NCI-H69 (cell line): Measurements from ENCODE around the gene LSG1.
A peak's percentile ranks its signal among the peaks of the same experiment; 100 is the strongest.
"Not testable (repeated sequence)": the region's sequence is repeated elsewhere in the genome, so short reads cannot be mapped to it uniquely, and the experiment has no call there.

Experiments
- DNase-seq: peaks from one replicate; lab custom pipeline; 2025; lab: John Stamatoyannopoulos, UW

Gene LSG1

DNA sequence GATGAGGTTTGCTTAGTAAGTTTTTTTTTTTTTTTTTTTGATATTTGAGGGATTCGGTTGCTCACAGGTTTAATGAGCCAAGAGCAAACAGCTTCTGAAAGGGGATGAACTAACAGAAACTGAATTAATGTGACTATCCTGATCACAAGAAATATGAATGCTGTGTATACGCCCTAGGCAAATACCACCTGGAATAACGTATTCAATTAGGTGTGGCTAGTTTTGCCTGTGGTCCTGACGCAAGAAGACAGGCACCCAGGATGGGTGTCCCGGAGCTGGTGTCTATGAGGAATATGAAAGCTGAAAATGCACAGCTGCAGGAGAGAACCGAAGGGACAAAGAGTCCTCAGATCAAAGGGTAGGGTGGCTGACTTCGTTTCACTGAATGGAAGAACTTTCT, 14.6 kb downstream of the LSG1 start:
- DNase-seq, result peak; percentile 73

DNA sequence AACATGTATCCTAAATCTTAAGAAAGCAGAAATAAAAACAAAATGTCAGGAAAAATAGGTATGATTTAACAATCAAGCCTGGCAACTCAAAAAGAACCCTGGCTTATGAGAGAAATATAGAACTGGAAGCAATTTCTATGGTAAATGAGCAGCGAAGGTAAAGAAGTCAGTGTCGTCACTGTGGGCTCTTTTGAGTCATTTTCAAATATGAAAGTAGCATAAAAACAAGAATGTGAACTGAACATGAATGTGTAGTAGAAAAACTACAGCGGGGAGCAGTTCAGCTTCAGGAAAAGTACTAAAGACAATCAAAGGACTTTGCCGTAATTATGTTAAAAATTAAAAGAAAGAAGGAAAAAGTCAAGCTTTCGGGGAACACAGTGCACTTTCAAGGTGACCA, 17.5 kb downstream of the LSG1 start:
- DNase-seq, result no peak

DNA sequence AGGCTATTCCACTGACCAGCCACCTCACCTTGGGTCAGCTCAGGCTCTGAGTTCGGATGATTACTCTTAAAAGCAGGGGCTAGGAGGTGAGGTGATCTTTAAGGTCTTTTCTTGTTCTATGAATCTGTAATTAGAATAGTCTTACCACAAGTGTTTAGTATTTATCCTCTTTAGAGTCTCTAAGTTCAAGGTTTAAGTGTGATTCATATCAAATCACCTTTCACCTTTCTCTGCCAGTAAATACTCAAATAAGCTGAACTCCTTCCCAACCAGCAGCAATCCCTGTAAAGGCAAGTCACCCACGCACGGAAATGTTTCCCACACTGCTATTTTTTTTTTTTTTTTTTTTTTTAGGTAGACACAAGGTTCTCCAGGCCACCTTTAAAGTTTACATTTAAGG, 24.2 kb downstream of the LSG1 start:
- DNase-seq, result no peak

DNA sequence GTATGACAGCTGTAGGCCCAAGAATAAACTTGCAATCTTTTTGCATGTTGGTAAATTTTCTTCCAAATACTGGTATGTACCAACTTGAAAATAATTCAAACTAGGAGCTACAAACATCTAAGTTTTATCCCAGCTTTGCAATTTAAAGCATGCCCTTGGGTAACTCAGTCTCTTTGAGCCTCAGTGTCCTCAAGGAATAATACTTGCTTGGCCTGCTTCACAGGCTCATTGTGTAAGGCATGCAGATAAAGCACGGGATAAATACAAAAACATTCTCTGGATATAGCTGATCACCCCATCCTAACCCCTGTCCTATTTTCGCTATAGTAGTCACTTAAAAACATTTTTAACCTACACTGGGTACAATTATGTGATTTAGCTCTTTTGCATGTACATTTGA, 29.2 kb downstream of the LSG1 start:
- no peak for DNase-seq

DNA sequence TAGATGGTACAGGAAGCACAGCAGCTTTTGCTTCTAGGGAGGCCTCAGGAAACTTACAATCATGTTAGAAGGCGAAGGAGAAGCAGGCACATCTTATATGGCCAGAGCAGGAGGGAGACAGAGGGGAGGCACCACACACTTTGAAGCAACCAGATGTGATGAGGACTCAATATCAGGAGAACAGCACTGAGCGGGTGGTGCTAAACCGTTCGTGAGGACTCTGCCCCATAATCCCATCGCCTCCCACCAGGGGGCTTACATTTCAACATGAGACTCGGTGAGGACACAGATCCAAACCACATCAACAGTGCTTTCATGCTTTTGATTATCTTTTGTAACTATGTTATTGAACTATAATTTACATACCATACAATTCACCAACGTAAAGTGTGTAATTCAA, 31.2 kb downstream of the LSG1 start:
- DNase-seq, result peak; percentile 29

DNA sequence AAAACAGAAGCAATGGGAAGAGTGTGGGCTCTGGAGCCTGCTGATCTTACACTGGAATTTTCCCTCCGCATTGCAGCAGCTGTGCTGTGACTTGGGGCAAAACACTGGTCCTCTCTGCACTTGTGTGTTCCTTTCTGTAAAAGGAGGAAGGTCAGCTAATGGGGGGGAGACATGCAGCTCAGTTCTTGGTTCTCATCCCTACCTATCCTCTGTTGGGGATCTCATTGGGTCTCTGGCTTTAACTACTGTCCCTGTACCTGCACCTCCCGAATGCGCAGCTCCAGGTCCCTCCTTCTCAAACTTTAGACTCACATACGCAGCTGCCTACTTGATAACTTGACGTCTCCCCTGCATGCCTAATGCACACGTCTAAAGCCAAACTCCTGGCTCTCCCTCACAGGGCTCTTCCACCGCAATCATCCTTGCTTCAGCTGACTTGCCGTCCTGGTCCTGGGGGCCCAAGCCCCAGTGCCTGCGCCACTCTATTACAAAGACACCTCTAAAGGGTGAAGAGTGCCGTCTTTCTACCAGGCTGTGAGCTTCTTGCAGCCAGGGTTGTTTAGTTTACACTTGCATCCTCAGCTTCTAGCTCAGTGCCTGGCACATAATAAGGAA, 32.9 kb downstream of the LSG1 start:
- no peak for DNase-seq

DNA sequence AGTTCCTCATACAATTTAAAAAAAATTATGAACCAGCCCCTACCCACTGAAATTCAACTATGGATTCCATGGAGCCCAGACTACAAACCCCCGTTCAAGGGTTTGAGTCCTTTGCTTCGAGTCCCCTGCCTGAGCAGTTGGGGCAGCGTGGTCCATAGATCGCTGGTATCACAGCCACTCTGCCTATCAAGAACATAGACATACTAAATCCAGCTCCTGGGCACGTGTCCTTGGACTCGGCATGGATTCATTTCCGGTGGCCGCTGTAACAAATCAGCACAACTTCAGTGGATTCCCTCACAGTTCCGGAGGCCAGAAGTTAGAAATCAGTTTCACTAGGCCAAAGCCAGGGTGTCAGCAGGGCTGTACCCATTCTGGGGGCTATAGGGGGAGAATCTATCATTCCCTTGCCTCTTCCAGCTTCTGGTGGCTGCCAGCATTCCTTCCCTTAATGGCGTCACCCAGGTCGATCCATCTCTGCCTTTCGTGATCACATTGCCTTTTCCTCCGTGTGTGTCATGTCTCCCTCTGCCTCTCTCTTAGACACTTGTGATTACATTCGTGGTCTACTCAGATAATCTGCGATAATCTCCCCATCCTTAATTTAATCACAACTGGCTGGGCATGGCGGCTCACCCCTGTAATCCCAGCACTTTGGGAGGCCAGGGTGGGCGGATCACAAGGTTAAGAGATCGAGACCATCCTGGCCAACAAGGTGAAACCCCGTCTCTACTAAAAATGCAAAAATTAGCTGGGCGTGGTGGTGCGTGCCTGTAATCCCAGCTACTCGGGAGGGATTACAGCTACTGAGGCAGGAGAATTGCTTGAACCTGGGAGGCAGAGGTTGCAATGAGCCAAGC, 34.2 kb downstream of the LSG1 start:
- DNase-seq, result no peak

DNA sequence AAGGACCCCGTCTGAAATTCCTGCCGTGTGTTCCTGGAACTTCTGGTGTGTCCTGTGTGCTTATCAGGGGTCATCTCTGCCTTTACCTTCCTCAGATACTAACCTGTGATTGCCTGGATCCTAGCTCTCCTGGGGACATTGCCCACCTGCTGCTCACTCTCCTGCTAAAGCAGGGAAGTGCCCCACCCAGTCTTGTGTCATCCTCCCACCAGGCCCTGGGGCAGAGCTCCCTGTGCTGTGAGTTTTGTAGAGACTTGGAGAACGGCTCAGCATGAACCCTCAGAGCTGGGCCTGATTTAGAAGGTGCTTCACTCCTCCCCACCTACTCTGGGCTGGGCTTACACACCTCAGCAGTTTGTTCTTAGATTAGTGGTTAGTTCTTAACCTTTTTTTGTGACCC, 34.9 kb downstream of the LSG1 start:
- DNase-seq, result peak; percentile 75

DNA sequence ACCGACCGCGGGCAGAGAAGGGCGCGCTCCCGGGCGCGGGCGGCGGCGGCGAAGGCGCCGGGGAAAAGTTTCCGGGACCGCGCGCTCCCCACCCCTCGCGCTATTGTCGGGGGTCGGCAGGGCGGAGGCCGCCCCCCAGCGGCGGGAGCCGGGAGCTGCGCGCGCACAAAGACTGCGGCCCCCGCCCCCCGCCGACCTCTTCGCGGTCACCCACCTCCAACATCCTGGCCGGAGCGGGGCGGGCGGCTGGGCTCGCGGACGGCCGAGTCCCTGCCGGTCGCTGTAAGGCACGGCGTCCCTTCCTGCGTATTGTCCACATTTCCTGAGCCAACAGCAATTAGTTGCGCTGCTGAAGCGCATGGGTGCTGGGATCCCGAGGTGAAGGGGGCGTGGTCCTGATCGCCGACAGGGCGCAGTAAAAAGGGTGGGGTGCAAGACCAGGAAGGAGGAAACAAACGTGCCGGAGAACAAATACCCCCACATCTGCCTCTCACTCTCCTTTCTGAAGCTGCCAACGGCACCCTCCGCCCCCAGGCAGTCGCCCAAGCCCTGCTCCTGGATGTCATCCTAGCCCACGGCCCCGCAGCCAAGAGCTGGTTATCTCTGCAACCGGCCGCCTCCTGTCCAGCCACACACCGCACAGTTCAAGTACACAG, 38.5 kb downstream of the LSG1 start, which contains the start of gene TMEM44:
TSS of gene TMEM44 (minus strand) at position 71 of the 656 bp plus-strand sequence. CDS start 204 bp downstream, outside the sequence.
- peak; percentile 93 for DNase-seq

DNA sequence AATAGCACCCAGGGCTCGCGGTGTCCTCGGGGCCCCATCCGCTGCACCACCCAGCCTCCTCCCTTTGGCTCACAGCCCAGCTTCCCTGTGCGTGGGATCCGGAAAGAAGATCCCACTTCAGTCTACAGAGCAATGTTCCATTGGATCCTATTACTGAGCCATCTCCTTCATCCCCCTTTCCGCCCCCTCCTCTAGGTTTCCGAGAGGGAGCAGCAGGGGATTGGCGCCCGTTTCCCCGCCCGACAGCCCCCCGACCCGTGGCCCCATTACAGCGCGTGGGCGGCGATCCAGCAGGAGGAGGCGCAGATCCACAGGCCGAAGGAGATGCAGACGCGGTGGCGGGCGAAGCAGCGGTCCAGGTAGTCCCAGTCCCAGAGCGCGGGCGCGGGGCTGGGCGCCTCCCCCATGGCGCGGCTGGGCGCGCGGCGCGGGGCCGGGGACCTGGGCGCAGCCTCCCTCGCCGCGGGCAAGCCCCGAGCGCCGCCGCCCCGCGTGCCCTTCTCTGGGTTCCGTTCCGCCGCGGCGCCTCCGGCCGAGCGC, 39.1 kb downstream of the LSG1 start:
- DNase-seq, result peak; percentile 83

DNA sequence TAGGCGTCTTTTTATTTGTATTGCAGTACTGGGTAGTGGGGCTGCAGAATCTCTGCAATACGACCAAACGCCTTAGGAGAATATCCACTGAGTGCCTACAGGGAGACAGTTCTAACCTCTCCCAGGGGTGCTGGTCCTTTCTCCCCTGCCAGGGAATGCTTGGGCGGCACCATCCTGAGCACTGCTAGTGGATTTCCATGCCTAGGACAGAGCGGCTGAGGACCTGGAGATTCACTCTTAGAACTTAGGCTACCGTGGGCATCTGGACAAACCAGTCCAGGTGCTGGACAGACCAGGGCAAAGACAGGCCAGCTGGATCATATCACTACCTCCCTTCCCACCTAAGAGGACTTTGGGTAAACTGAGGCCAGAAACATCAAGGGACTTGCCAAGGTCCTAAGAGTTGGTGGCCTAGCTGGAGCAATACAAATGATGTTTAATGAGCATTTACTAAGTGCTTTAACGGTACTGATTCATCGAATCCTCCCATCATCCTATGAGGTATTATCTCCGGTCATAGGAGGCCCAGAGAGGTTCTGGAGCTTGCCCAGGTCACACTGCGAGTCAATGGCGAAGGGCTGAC, 39.7 kb downstream of the LSG1 start:
- no peak for DNase-seq

DNA sequence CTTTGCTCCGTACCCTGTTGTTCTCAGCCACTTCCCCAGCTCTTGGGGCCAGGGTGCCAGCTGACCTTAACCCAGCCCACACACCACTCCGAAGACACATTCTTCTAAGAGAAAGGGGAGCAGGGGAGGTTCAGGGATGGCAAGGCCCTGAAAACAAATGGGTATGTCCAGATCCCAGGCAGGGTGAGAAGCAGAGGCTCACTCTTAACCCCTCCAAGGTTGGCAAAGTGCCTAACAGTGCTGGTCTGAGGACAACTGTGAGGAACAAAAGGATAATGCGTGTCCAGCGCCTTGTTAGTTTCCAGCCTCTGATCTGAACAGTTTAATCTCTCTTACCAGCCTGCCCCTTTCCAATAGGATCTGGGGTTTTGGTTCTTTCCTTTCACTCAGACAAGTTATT, 40.3 kb downstream of the LSG1 start:
- peak; percentile 19 for DNase-seq

DNA sequence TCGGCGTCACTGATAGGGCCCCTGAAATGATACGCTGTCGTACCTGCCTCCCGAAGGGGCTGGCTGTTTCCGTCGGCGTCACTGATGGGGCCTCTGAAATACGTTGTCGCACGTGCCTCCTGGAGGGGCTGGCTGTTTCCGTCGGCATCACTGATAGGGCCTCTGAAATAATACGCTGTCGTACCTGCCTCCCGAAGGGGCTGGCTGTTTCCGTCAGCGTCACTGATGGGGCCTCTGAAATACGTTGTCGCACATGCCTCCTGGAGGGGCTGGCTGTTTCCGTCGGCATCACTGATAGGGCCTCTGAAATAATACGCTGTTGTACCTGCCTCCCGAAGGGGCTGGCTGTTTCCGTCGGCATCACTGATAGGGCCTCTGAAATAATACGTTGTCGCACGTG, 41.3 kb downstream of the LSG1 start:
- not testable (repeated sequence) for DNase-seq

DNA sequence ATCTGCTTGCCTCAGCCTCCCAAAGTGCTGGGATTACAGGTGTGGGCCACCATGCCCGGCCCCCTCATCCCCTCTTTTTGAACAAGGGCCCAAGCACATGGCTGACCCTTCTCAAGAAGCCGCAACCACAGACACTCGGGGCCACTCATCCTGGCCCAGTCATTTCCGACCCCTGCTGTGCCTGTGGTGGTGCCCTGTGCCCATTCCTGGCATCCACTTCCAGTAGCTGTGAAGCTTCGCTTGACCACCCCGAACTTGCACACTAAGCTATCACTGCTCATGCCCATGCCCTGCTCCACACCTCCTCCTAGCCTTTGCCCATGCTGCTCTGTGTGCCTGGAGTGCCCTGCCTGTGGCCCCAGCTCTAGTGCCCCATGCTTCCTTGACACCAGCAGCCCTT, 47.0 kb downstream of the LSG1 start:
- no peak for DNase-seq

DNA sequence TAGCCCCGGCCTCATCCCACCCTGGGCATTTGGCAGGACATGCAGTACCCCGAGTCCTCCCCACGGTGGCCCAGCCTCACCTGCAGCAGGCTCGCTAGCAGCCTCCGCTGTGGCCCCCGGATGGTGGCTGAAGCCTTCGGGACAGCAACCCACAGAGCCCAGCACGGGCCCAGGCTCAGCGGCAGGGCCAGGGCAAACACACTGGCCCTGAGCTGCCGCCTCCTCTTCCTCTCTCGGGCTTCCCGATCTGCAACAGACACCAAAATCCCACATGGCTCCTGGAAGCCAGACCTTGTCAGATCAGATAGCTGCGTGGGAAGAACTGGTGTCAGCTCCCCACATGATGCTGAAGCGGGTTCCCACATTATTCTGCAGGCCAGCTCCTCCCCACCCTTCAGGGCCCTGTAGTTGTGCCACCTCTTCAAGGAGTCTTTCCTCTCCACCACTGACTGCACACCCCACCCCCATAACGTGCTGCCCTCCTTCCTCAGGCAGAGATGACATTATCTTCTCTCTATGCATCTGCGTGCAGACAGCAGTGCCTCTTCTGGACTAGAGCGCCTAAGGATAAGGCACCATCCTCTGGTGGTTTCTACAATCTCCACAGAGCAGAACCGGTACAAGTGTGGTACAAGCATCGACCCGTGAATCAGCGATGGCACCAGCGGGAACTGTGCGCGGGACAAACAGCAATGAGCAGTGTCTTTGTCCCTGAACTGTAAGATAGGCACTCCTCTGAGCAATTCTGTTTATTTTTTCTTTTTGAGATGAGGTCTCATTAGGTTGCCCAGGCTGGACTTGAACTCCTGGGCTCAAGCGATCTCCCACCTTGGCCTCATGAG, 48.3 kb downstream of the LSG1 start:
- no peak for DNase-seq

DNA sequence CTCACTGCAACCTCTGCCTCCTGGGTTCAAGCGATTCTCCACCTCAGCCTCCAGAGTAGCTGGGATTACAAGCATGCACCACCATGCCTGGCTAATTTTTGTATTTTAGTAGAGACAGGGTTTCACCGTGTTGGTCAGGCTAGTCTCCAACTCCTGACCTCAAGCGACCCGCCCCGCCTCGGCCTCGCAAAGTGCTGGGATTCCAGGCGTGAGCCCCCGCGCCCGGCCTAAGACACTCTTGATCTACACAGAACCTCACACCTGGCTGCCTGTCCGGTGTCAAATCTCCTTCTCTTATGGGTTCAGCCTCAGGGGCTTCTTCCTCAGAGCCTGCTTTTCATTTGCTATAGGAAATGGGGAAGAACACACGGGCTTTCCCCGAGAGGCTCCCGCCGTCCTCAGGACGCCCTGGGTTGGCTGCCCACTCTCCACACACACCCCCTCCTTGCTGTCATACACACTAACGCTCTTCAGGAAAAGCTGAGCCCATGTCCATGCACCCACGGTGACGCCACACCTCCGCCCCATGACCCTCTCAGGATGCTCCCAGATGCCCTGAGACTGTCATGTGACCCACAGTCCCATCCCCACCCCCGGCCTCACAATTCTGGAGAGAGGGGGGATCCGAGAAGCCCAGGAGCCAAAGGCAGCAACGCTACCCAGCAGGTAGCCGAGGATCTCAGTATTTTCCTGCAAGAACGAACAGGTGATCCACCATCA, 49.2 kb downstream of the LSG1 start:
- no peak for DNase-seq

DNA sequence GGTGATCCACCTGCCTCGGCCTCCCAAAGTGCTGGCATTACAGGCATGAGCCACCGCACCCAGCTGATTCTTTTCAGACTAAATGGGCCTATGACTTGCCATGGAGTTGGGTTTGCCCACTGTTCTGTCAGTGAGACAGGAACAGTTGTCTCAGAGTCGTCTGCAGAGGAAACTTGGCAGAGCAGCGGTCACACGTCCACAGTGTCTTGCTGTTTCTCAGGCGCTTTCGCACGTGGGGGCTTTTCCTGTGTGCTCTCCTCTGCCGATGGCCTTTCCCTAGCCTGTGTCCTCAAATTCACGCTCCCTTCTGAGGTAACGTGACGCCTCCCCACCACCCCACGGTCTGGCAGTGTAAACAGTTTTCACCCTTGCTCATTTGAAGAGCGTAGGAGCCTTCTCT, 50.0 kb downstream of the LSG1 start:
- no peak for DNase-seq

DNA sequence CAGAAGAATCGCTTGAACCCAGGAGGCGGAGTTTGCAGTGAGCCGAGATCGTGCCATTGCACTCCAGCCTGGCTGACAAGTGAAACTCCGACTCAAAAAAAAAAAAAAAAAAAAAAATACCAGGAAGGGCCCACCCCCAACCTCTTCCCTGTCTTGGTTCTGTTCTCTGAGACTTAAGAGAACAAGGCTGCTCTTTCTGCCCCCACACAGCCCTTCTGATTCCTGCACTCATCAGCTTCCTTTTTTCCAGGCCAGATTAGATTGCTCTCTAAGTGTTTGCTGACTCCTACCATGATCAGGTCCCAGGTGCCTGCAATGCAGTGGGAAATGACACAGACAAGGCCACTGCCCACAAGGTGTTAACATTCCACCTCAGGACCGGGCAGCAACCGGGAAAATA, 51.8 kb downstream of the LSG1 start:
- no peak for DNase-seq

DNA sequence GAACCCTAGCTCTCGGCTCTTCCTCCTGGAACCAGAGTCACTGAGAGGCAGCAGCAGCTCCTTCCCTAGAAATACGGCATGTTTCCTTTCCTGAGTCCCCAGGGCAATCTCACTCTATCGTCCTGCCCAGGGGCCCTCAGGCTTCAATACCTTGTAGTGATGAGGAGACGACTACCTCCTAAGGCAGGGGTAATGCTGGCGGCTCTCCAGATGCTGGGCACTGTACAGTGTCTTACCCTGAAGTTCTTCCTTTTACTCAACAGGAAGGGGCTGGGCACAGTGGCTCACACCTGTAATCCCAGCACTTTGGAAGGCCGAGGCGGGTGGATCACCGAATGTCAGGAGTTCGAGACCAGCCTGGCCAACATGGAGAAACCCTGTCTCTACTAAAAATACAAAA, 52.2 kb downstream of the LSG1 start:
- no peak for DNase-seq

DNA sequence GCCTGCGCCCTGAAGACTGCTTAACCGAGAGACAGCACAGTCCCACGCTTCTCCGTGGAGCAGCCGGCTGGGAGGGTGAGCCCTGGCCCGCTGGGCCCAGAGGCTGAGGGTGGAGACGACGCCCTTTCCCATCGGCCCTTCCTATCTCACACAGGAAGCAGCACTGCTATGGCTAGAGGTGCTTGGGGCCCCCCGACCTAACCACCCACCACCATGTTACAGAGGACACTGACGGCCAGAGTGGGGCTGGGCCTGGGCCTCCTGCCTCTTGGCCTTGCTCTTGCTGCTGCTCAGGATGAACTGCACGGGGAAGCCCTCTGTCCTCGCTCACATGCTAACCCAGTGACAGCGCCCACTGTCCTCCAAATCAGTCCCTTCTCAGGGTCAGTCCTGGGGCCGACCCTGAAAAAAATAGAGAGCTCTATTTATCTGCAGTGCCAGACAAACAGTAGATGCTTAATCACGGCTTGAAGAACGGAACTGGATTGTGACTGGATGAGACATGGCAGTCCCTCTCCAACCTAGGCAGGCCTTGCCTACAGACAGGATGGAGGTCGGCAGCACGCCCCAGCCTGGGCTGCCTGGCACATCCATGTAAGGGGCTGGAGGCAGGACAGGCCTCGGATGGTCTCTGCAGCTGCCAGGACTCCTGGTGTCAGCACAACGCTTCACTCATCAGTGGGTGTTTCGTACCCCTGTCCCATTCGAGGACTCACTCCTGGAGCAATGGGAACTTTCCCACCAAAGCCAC, 53.0 kb downstream of the LSG1 start:
- no peak for DNase-seq
